Ectodermal cell (in vitro differentiated cells): ENCODE results near the gene TMSB15C. TPM values are rescaled to one million over a fixed set of nuclear protein-coding genes. Genes with fewer than 3 reads are reported as not detected.
A peak's percentile ranks its signal among the peaks of the same experiment; 100 is the strongest.
"Not testable (repeated sequence)": the region's sequence is repeated elsewhere in the genome, so short reads cannot be mapped to it uniquely, and the experiment has no call there.

ENCODE experiments used
- H3K27ac ChIP-seq: 2 replicates; pipeline ENCODE4 v1.7.0; 2013; ENCODE audit warnings: mild to moderate bottlenecking, low read depth, low read length; ENCODE audit not compliant: insufficient read depth, poor library complexity, severe bottlenecking
- H3K27me3 ChIP-seq: 2 replicates; pipeline ENCODE4 v1.7.0; 2013; ENCODE audit warnings: mild to moderate bottlenecking, low read length; ENCODE audit not compliant: insufficient read depth, control insufficient read depth, poor library complexity, severe bottlenecking
- H3K36me3 ChIP-seq: one replicate; pipeline ENCODE4 v1.7.0; 2013; ENCODE audit warnings: low read length; ENCODE audit not compliant: control insufficient read depth, insufficient read depth
- H3K4me1 ChIP-seq: one replicate; pipeline ENCODE4 v1.7.0; 2013; ENCODE audit warnings: low read length; ENCODE audit not compliant: control insufficient read depth, insufficient read depth
- H3K4me3 ChIP-seq: 2 replicates; pipeline ENCODE4 v1.7.0; 2013; ENCODE audit warnings: low read depth, low read length, control low read depth; ENCODE audit not compliant: insufficient read depth
- H3K9me3 ChIP-seq: 2 replicates; pipeline ENCODE4 v1.7.0; 2013; ENCODE audit warnings: mild to moderate bottlenecking, low read length, moderate library complexity; ENCODE audit not compliant: control insufficient read depth
- WGBS, 2 experiments: methylation state at CpG; one replicate each; pipeline ENCODE4 v1.1.7; 2013; ENCODE audit warnings: missing lambda C conversion rate in 2 of 2; 5-methylcytosine and 5-hydroxymethylcytosine counted together
- polyA plus RNA-seq, 4 experiments: library from polyadenylated mRNA; stranded (reverse); fragments of 50-300 nt; gene quantifications; one replicate each; pipeline ENCODE4 v1.2.3, GENCODE V29; 2013

The TMSB15C gene
- polyA plus RNA-seq (2013, experiment 1 of 4), result 13.7 TPM
- polyA plus RNA-seq (2013, experiment 2 of 4), result 14.6 TPM
- 9.2 TPM for polyA plus RNA-seq (2013, experiment 3 of 4)
- polyA plus RNA-seq (2013, experiment 4 of 4), result 11.8 TPM

- H3K4me3 ChIP-seq, H3K27me3 ChIP-seq, H3K9me3 ChIP-seq, H3K4me1 ChIP-seq, H3K36me3 ChIP-seq, H3K27ac ChIP-seq: not testable (repeated sequence)
- WGBS, 2 experiments, result no CpG with 5 or more reads among the region's 46 CpGs
Measured at GRCh38 chrX:104075778-104076445, at the start of gene TMSB15C. TMSB15C (minus strand) TSS chrX:104076236.

- WGBS, 2 experiments, result 84 to 94% methylated on average over 5 of the region's 5 CpGs
- Histone ChIP-seq H3K4me1 (no peaks in the 10 kb centered on the region), H3K9me3 (no peaks in the 10 kb centered on the region), H3K27me3 (no peaks in the 10 kb centered on the region), H3K4me3 (no peak overlapping the region), H3K27ac (no peak overlapping the region), H3K36me3 (no peaks in the 10 kb centered on the region)
Measured at GRCh38 chrX:104122829-104123228, 46.8 kb upstream of the TMSB15C start.

GRCh38 chrX:104118765-104119164 is 42.7 kb upstream of the TMSB15C start:
- no peaks in the 10 kb centered on the region for H3K9me3 ChIP-seq
- peaks cover 2% of the 10 kb centered on the region for H3K4me1 ChIP-seq
- H3K36me3 ChIP-seq, result no peaks in the 10 kb centered on the region
- H3K4me3 ChIP-seq, result no peak overlapping the region
- H3K27me3 ChIP-seq, result no peaks in the 10 kb centered on the region
- no peak overlapping the region for H3K27ac ChIP-seq
- 95 to 100% methylated on average over 1 of the region's 1 CpG for WGBS, 2 experiments

- Histone ChIP-seq H3K4me1 (peaks cover 4% of the 10 kb centered on the region), H3K4me3 (no peak overlapping the region), H3K27ac (no peak overlapping the region)
Measured at GRCh38 chrX:104117759-104118158, 41.7 kb upstream of the TMSB15C start.

GRCh38 chrX:104113222-104113965 is 37.4 kb upstream of the TMSB15C start:
- 3 to 5% methylated on average over 22 to 24 of the region's 24 CpGs for WGBS, 2 experiments

More at GRCh38 chrX:104117759-104118158, 41.7 kb upstream of the TMSB15C start:
- no peaks in the 10 kb centered on the region for H3K27me3 ChIP-seq
- no peaks in the 10 kb centered on the region for H3K36me3 ChIP-seq
- no peaks in the 10 kb centered on the region for H3K9me3 ChIP-seq

GRCh38 chrX:104112326-104112951 is 36.4 kb upstream of the TMSB15C start, which contains the start of gene ZCCHC18:
ZCCHC18 (plus strand) TSS chrX:104112523; CDS start chrX:104114112, 1,589 bp downstream.
- H3K4me1 ChIP-seq, result peaks cover 4% of the 10 kb centered on the region
- no peaks in the 10 kb centered on the region for H3K36me3 ChIP-seq
- peak within 1 kb of the TSS; percentile 60 for H3K4me3 ChIP-seq
- H3K27me3 ChIP-seq, result no peaks in the 10 kb centered on the region
- WGBS, 2 experiments, result 0% methylated on average over 67 of the region's 67 CpGs
- H3K9me3 ChIP-seq, result no peaks in the 10 kb centered on the region
- peak within 1 kb of the TSS; percentile 82 for H3K27ac ChIP-seq

More at GRCh38 chrX:104113222-104113965, 37.4 kb upstream of the TMSB15C start:
- Histone ChIP-seq H3K36me3 (no peaks in the 10 kb centered on the region), H3K4me1 (peaks cover 4% of the 10 kb centered on the region), H3K27me3 (no peaks in the 10 kb centered on the region), H3K9me3 (no peaks in the 10 kb centered on the region), H3K4me3 (peak overlapping the region; percentile 60), H3K27ac (no peak overlapping the region)

GRCh38 chrX:104110491-104111240 is 34.6 kb upstream of the TMSB15C start:
- not testable (repeated sequence) for H3K36me3 ChIP-seq, H3K27ac ChIP-seq, H3K9me3 ChIP-seq, H3K4me1 ChIP-seq, H3K4me3 ChIP-seq, H3K27me3 ChIP-seq
- WGBS, 2 experiments, result 88 to 89% methylated on average over 5 to 6 of the region's 6 CpGs

- 88 to 100% methylated on average over 1 of the region's 1 CpG for WGBS, 2 experiments
- no peaks in the 10 kb centered on the region for H3K36me3 ChIP-seq
Measured at GRCh38 chrX:104108955-104109354, 32.9 kb upstream of the TMSB15C start.

GRCh38 chrX:104105330-104106262 is 29.6 kb upstream of the TMSB15C start:
- H3K27ac ChIP-seq, result no peak overlapping the region
- H3K4me3 ChIP-seq, result no peak overlapping the region
- 84 to 87% methylated on average over 6 to 10 of the region's 11 CpGs for WGBS, 2 experiments
- no peaks in the 10 kb centered on the region for H3K27me3 ChIP-seq
- H3K36me3 ChIP-seq, result no peaks in the 10 kb centered on the region
- no peaks in the 10 kb centered on the region for H3K9me3 ChIP-seq
- no peaks in the 10 kb centered on the region for H3K4me1 ChIP-seq

More at GRCh38 chrX:104108955-104109354, 32.9 kb upstream of the TMSB15C start:
- Histone ChIP-seq H3K4me3 (no peak overlapping the region), H3K9me3 (no peaks in the 10 kb centered on the region), H3K4me1 (peaks cover 3% of the 10 kb centered on the region), H3K27ac (no peak overlapping the region), H3K27me3 (no peaks in the 10 kb centered on the region)
